ENCODE measurements around the gene PAM. TPM values are rescaled to one million over a fixed set of nuclear protein-coding genes. Genes with fewer than 3 reads are reported as not detected.

The PAM gene
- total and polyA plus RNA-seq, 2 donors (not counting 3 experiments of a cell fraction or from before 2014, with no cell fraction given): 118 to 176 TPM

DNA sequence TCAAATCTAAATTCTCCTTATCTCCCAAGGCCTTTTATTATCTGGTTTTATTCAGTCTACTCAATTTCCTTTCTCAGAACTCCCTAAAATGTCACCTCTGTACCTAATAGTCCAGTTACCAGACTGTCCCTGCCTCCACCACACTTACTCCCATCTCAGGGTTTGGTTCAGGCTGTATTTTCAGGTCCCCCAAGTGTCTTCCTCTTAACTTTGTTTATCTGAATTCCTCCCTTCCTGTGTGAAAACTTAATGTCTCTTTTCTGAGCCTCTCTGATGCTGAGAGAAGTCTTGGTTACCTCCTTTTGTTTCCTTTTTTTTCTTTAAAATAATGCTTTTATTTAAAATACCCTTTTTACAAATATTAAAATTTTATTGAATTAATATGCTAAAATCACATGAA, 133.4 kb downstream of the PAM start:
- Histone ChIP-seq H3K27ac (ENCODE audit: insufficient read depth, low read depth, low read length) (no peak overlapping the region), H3K27me3 (ENCODE audit: control insufficient read depth in 2 of 2, insufficient read depth in 2 of 2, low read length in 2 of 2) (no peaks in the 10 kb centered on the region), H4K20me1 (replicated peaks; ENCODE audit: control insufficient read depth, extremely low read depth, insufficient read depth, low read length) (no peaks in the 10 kb centered on the region), H3K9me3 (replicated peaks; ENCODE audit: control insufficient read depth, insufficient read depth, low read length) (no peaks in the 10 kb centered on the region), H3K4me3 (replicated peaks in 1 of 3; ENCODE audit: insufficient read depth in 1 of 3, low read depth in 1 of 3, low read length in 3 of 3) (no peak overlapping the region), H2AFZ (ENCODE audit: low read depth, low read length) (no peak overlapping the region), H3K36me3 (ENCODE audit: control insufficient read depth in 2 of 2, extremely low read depth in 1 of 2, insufficient read depth in 2 of 2, low read length in 2 of 2) (no peaks in the 10 kb centered on the region), H3K4me1 (ENCODE audit: control insufficient read depth, extremely low read depth, insufficient read depth, low read length) (no peaks in the 10 kb centered on the region), H3K9ac (replicated peaks; ENCODE audit: extremely low read depth, insufficient read depth, low read length) (no peak overlapping the region), H3K79me2 (ENCODE audit: control insufficient read depth, insufficient read depth, low read length) (no peaks in the 10 kb centered on the region), H3K4me2 (ENCODE audit: insufficient read depth, low read length) (no peak overlapping the region), H3K9me1 (replicated peaks; ENCODE audit: control insufficient read depth, extremely low read depth, insufficient read depth, low read length) (no peaks in the 10 kb centered on the region)
- no peak for FAIRE-seq
- intact Hi-C loops (cut with micrococcal nuclease): loop anchor here (1.0 kb wide), 1 partner anchor 17 kb away; no protein-coding TSS in a partner anchor
- TF ChIP-seq JUN (IDR thresholded peaks at IDR 0.05; ENCODE audit: borderline replicate concordance, insufficient read depth, insufficient read length, low read depth) (no peak), MYC (IDR thresholded peaks at IDR 0.05; ENCODE audit: low read depth, low read length) (no peak), POLR2A (IDR thresholded peaks at IDR 0.05; ENCODE audit: low read depth, low read length) (no peak), GATA2 (IDR thresholded peaks at IDR 0.05; ENCODE audit: insufficient read depth, insufficient read length, low read depth, low read length) (no peak)
- TF ChIP-seq, protein P1, sequence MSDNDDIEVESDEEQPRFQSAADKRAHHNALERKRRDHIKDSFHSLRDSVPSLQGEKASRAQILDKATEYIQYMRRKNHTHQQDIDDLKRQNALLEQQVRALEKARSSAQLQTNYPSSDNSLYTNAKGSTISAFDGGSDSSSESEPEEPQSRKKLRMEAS (IDR thresholded peaks at IDR 0.05; ENCODE audit: insufficient read depth, insufficient read length): no peak
- TF ChIP-seq, protein P2, sequence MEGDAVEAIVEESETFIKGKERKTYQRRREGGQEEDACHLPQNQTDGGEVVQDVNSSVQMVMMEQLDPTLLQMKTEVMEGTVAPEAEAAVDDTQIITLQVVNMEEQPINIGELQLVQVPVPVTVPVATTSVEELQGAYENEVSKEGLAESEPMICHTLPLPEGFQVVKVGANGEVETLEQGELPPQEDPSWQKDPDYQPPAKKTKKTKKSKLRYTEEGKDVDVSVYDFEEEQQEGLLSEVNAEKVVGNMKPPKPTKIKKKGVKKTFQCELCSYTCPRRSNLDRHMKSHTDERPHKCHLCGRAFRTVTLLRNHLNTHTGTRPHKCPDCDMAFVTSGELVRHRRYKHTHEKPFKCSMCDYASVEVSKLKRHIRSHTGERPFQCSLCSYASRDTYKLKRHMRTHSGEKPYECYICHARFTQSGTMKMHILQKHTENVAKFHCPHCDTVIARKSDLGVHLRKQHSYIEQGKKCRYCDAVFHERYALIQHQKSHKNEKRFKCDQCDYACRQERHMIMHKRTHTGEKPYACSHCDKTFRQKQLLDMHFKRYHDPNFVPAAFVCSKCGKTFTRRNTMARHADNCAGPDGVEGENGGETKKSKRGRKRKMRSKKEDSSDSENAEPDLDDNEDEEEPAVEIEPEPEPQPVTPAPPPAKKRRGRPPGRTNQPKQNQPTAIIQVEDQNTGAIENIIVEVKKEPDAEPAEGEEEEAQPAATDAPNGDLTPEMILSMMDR (IDR thresholded peaks at IDR 0.05; ENCODE audit: extremely low read depth in 1 of 2, insufficient read depth in 1 of 2, low read depth in 1 of 2, low read length in 2 of 2): no peak
- ChIA-PET POLR2A (no interaction called here), CTCF (no interaction called here)
- DNase-seq (ENCODE audit: low read depth, low spot score): no peak
- dilution Hi-C loops (cut with MboI; ENCODE audit: extremely low pct_ligation_motif_present, low sequenced_read_pairs): no loop called here
- no TSS peak for BruUV-seq (replicated peaks)

DNA sequence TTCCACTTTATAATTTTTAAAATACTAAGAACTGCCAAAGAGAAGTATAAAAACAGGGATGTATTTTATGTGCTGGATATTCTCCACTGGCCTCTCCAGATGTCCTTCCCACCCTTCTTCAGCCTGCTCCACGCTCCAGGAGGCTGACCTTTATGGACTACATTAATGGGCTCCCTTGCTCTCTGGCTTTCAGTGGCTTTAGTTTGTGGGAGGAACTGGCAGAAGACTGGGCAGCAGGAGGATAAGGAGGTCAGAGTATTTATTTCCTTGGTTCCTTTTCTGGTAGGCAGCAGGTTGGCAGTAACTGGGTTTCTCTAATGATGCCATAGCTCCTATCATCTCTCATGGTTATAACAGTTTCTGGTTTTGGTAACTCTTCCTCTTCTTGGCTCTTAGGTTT, 133.9 kb downstream of the PAM start:
- H4K20me1 ChIP-seq (replicated peaks; ENCODE audit: control insufficient read depth, extremely low read depth, insufficient read depth, low read length): no peaks in the 10 kb centered on the region
- no peaks in the 10 kb centered on the region for H3K36me3 ChIP-seq (ENCODE audit: control insufficient read depth in 2 of 2, extremely low read depth in 1 of 2, insufficient read depth in 2 of 2, low read length in 2 of 2)
- TF ChIP-seq GATA2 (IDR thresholded peaks at IDR 0.05; ENCODE audit: insufficient read depth, insufficient read length, low read depth, low read length): no peak
- no peak for TF ChIP-seq EZH2 (IDR thresholded peaks at IDR 0.05; ENCODE audit: borderline replicate concordance, low read depth, low read length, severe bottlenecking)
- no peak for TF ChIP-seq POLR2A (IDR thresholded peaks at IDR 0.05; ENCODE audit: low read depth, low read length)
- TF ChIP-seq, protein P2 (IDR thresholded peaks at IDR 0.05; ENCODE audit: extremely low read depth in 1 of 2, insufficient read depth in 1 of 2, low read depth in 1 of 2, low read length in 2 of 2): no peak
- TF ChIP-seq FOS (IDR thresholded peaks at IDR 0.05; ENCODE audit: borderline replicate concordance, insufficient read depth, low read length): no peak
- no peak for TF ChIP-seq JUN (IDR thresholded peaks at IDR 0.05; ENCODE audit: borderline replicate concordance, insufficient read depth, insufficient read length, low read depth)
- dilution Hi-C loops (cut with MboI; ENCODE audit: extremely low pct_ligation_motif_present, low sequenced_read_pairs): no loop called here
- ChIA-PET POLR2A (no interaction called here), CTCF (no interaction called here)
- no peak overlapping the region for H3K4me3 ChIP-seq (replicated peaks in 1 of 3; ENCODE audit: insufficient read depth in 1 of 3, low read depth in 1 of 3, low read length in 3 of 3)
- FAIRE-seq (no peak), DNase-seq (ENCODE audit: low read depth, low spot score) (no peak)
- H2AFZ ChIP-seq (ENCODE audit: low read depth, low read length): no peak overlapping the region
- no peaks in the 10 kb centered on the region for H3K9me1 ChIP-seq (replicated peaks; ENCODE audit: control insufficient read depth, extremely low read depth, insufficient read depth, low read length)
- H3K4me1 ChIP-seq (ENCODE audit: control insufficient read depth, extremely low read depth, insufficient read depth, low read length): no peaks in the 10 kb centered on the region
- H3K27ac ChIP-seq (ENCODE audit: insufficient read depth, low read depth, low read length): no peak overlapping the region
- H3K79me2 ChIP-seq (ENCODE audit: control insufficient read depth, insufficient read depth, low read length): no peaks in the 10 kb centered on the region
- H3K4me2 ChIP-seq (ENCODE audit: insufficient read depth, low read length): no peak overlapping the region
- intact Hi-C loops (cut with micrococcal nuclease): no loop called here
- H3K9ac ChIP-seq (replicated peaks; ENCODE audit: extremely low read depth, insufficient read depth, low read length): no peak overlapping the region
- H3K9me3 ChIP-seq (replicated peaks; ENCODE audit: control insufficient read depth, insufficient read depth, low read length): no peaks in the 10 kb centered on the region
- no peaks in the 10 kb centered on the region for H3K27me3 ChIP-seq (ENCODE audit: control insufficient read depth in 2 of 2, insufficient read depth in 2 of 2, low read length in 2 of 2)
- BruUV-seq (replicated peaks): no TSS peak
